Transverse colon (tissue), 4 donors: ENCODE data around the gene CPLX4. TPM values are rescaled to one million over a fixed set of nuclear protein-coding genes. Genes with fewer than 3 reads are reported as not detected.

Experiments
- DNase-seq: peaks from one replicate; pipeline ENCODE4 v3.0.0-alpha.2; 2019
- H3K27ac ChIP-seq, 4 donors: fragments of 200-600 bp; sonication (generic); 2 replicates each; pipeline ENCODE4 v1.5.1; 2016 to 2018; ENCODE audit warnings: inconsistent platforms in 4 of 4
- H3K27me3 ChIP-seq: fragments of 200-600 bp; sonication (generic); 2 replicates; pipeline ENCODE4 v1.5.1; 2017; ENCODE audit warnings: inconsistent platforms
- H3K36me3 ChIP-seq, 4 donors: fragments of 200-600 bp; sonication (generic); 2 replicates each; pipeline ENCODE4 v1.5.1; 2017 to 2019; ENCODE audit warnings: inconsistent platforms in 4 of 4
- H3K4me1 ChIP-seq, 4 donors: fragments of 200-600 bp; sonication (generic); 2 replicates each; pipeline ENCODE4 v1.5.1; 2017 to 2020; ENCODE audit warnings: inconsistent platforms in 4 of 4
- H3K4me3 ChIP-seq, 4 donors: fragments of 200-600 bp; sonication (generic); 1 replicate in 1 of 4; 2 replicates in 3 of 4; pipeline versions ENCODE4 v1.5.1 to v1.6.1; 2017 to 2019; ENCODE audit warnings: inconsistent platforms in 4 of 4
- H3K9me3 ChIP-seq, 2 donors: fragments of 200-600 bp; sonication (generic); 2 replicates each; pipeline ENCODE4 v1.5.1; 2017 to 2019; ENCODE audit warnings: inconsistent platforms in 2 of 2
- CTCF ChIP-seq, 5 experiments: fragments of 200-600 bp in 3 of 5; fragments of 450-650 bp in 2 of 5; sonication (generic) in 3 of 5; IDR thresholded peaks; 1 replicate in 2 of 5; 2 replicates in 3 of 5; pipeline ENCODE4 v1.5.1; 2016 to 2017; ENCODE audit warnings: antibody characterized with exemption in 5 of 5, inconsistent platforms in 3 of 5, mild to moderate bottlenecking in 2 of 5, moderate library complexity in 1 of 5
- EP300 ChIP-seq: sonication (generic); formaldehyde crosslinking; IDR thresholded peaks from one replicate; pipeline ENCODE4 v1.6.1; 2017; ENCODE audit warnings: antibody characterized with exemption, low read depth
- POLR2A ChIP-seq: fragments of 450-650 bp; IDR thresholded peaks from one replicate; pipeline ENCODE4 v1.6.1; 2016; ENCODE audit warnings: antibody characterized with exemption, mild to moderate bottlenecking, moderate library complexity
- POLR2AphosphoS5 ChIP-seq, 3 donors: sonication (generic); formaldehyde crosslinking; IDR thresholded peaks; one replicate each; pipeline ENCODE4 v1.6.1; 2016; ENCODE audit warnings: antibody characterized with exemption in 3 of 3
- WGBS, 2 donors: methylation state at CpG; one replicate each; pipeline ENCODE4 v1.1.5; 2018; ENCODE audit warnings: low coverage in 1 of 2; 5-methylcytosine and 5-hydroxymethylcytosine counted together
- in situ Hi-C, 4 donors: fragments of 200-750 bp; cut with MboI; loops; one replicate each; pipeline versions ENCODE4 v1.15.0 to v1.15.1; 2017; ENCODE audit warnings: low sequenced_read_pairs in 3 of 4, low pct_ligation_motif_present in 1 of 4, low pct_unique_long_range_greater_than_20kb in 1 of 4
- intact Hi-C: fragments of 100-400 bp; cut with DNase I; formaldehyde crosslinking; loops from one replicate; pipeline ENCODE4 v1.15.1; 2023; ENCODE audit warnings: low total_unique reads
- total RNA-seq, 4 donors: library from RNA; depleted of rRNA; stranded (reverse); fragments of >200 nt; gene quantifications; one replicate each; pipeline ENCODE4 v1.1.0, GENCODE V29; 2016

Gene CPLX4
- total RNA-seq: not detected

- 84 to 95% methylated on average over 4 of the region's 4 CpGs for WGBS, 2 donors
- intact Hi-C loops (no loop called here), in situ Hi-C loops (no loop called here)
- Histone ChIP-seq H3K36me3 (no peaks in the 10 kb centered on the region), H3K4me1 (no peaks in the 10 kb centered on the region), H3K9me3 (no peaks in the 10 kb centered on the region), H3K27ac (no peak within 1 kb of the TSS), H3K27me3 (peaks cover 3% of the 10 kb centered on the region), H3K4me3 (no peak within 1 kb of the TSS)
- TF ChIP-seq CTCF (IDR thresholded peaks at IDR 0.05): no peak
- no peak for TF ChIP-seq POLR2A
- TF ChIP-seq POLR2AphosphoS5 (IDR thresholded peaks at IDR 0.05): no peak
- TF ChIP-seq EP300: no peak
- no peak for DNase-seq
These were observed at the start of gene CPLX4 for GRCh38 chr18:59318460-59319050. TSS of gene CPLX4 (minus strand) at chr18:59318649. CDS start at chr18:59318462, 187 bp downstream.

- 83 to 92% methylated on average over 3 of the region's 3 CpGs for WGBS, 2 donors
- no peak overlapping the region for H3K27ac ChIP-seq
- in situ Hi-C loops (no loop called here), intact Hi-C loops (no loop called here)
- H3K4me1 ChIP-seq: peaks cover 0 to 31% (median 8%) of the 10 kb centered on the region in 4 donors
- no peaks in the 10 kb centered on the region for H3K9me3 ChIP-seq
- no peaks in the 10 kb centered on the region for H3K27me3 ChIP-seq
- no peak for TF ChIP-seq POLR2AphosphoS5 (IDR thresholded peaks at IDR 0.05)
- TF ChIP-seq EP300: no peak
- TF ChIP-seq CTCF (IDR thresholded peaks at IDR 0.05): no peak
- TF ChIP-seq POLR2A: no peak
- H3K4me3 ChIP-seq: no peak overlapping the region
- peaks cover 0 to 4% (median 0%) of the 10 kb centered on the region in 4 donors for H3K36me3 ChIP-seq
- no peak for DNase-seq
These were observed 41.9 kb upstream of the CPLX4 start for GRCh38 chr18:59360381-59360780.

GRCh38 chr18:59359576-59359952 is 41.1 kb upstream of the CPLX4 start:
- Histone ChIP-seq H3K36me3 (peaks cover 0 to 10% (median 0%) of the 10 kb centered on the region in 4 donors), H3K4me1 (peaks cover 0 to 31% (median 8%) of the 10 kb centered on the region in 4 donors), H3K27me3 (no peaks in the 10 kb centered on the region), H3K27ac (peak overlapping the region; percentile 79 to 91 (median 82)), H3K4me3 (peak overlapping the region; percentile 30 to 77 (median 74)), H3K9me3 (no peaks in the 10 kb centered on the region)
- WGBS, 2 donors: 0 to 2% methylated on average over 1 to 4 of the region's 4 CpGs
- intact Hi-C loops (no loop called here), in situ Hi-C loops (no loop called here)
- TF ChIP-seq EP300 (no peak), POLR2A (no peak), POLR2AphosphoS5 (IDR thresholded peaks at IDR 0.05) (no peak), CTCF (IDR thresholded peaks at IDR 0.05) (no peak)
- DNase-seq: no peak

- peaks cover 0 to 31% (median 8%) of the 10 kb centered on the region in 4 donors for H3K4me1 ChIP-seq
- WGBS, 2 donors: 0% methylated on average over 3 to 74 of the region's 76 CpGs
- peak within 1 kb of the TSS; percentile 74 to 97 (median 76) for H3K4me3 ChIP-seq
- peaks cover 0 to 16% (median 2%) of the 10 kb centered on the region in 4 donors for H3K36me3 ChIP-seq
- H3K27ac ChIP-seq: peak within 1 kb of the TSS; percentile 79 to 91 (median 82)
- no peaks in the 10 kb centered on the region for H3K9me3 ChIP-seq
- in situ Hi-C loops: no loop called here
- TF ChIP-seq POLR2AphosphoS5 (IDR thresholded peaks at IDR 0.05) (peak; percentile 7 to 48 (median 27)), EP300 (no peak)
- no peaks in the 10 kb centered on the region for H3K27me3 ChIP-seq
- peak; percentile 96 for DNase-seq
- intact Hi-C loops: no loop called here
These were observed 40.5 kb upstream of the CPLX4 start, which contains the start of gene LMAN1 for GRCh38 chr18:59358712-59359575. TSS of gene LMAN1 (minus strand) at chr18:59359265. CDS start at chr18:59359244, 21 bp downstream.
